ELR (cell line): ENCODE results near the gene TSC22D4.
A peak's percentile ranks its signal among the peaks of the same experiment; 100 is the strongest.

Source experiments
- DNase-seq: peaks from one replicate; pipeline ENCODE4 v3.0.0-alpha.2; 2015; ENCODE audit warnings: low read depth

The TSC22D4 gene

DNA sequence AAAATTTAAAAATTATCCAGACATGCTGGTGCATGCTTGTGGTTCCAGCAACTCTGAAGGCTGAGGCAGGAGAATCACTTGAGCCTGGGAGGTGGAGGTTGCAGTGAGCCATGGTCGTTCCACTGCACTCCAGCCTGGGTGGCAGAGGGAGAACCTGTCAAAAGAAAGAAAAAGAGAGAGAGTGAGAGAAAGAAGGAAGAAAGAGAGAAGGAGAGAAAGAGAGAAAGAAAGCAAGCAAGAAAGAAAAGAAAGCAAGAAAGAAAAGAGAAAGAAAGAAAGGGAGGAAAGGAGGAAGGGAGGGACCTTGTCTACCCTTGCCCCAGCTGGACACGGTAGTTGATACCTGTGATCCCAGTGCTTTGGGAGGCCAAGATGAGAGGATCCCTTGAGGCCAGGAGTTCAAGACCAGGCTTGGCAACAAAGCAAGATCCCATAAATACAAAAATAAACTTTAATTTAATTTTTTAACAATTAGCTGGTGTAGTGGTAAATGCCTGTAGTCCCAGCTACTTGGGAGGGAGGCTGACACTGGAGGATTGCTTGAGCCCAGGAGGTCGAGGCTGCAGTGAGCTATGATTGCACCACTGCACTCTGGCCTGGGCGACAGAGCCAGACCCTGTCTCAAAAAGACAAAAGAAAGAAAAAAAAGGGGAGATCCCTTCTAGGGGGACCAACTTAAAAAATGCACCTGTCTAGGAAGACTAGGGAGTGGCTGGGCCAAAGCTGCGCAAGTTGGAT lies 13.9 kb upstream of the TSC22D4 start:
- DNase-seq: no peak

DNA sequence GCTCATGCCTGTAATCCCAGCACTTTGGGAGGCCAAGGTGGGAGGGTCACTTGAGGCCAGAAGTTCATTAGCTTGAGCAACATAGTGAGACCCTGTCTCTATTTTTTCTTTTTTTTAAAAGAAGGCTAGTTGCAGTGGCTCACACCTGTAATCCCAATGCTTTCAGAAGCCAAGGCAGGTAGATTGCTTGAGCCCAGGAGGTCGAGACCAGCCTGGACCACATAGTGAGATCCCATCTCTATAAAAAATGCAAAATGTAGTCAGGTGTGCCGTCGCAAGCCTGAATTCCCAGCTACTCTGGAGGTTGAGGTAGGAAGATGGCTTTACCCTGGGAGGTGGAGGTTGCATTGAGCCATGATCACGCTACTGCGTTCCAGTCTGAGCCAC lies 12.2 kb upstream of the TSC22D4 start:
- DNase-seq: no peak

DNA sequence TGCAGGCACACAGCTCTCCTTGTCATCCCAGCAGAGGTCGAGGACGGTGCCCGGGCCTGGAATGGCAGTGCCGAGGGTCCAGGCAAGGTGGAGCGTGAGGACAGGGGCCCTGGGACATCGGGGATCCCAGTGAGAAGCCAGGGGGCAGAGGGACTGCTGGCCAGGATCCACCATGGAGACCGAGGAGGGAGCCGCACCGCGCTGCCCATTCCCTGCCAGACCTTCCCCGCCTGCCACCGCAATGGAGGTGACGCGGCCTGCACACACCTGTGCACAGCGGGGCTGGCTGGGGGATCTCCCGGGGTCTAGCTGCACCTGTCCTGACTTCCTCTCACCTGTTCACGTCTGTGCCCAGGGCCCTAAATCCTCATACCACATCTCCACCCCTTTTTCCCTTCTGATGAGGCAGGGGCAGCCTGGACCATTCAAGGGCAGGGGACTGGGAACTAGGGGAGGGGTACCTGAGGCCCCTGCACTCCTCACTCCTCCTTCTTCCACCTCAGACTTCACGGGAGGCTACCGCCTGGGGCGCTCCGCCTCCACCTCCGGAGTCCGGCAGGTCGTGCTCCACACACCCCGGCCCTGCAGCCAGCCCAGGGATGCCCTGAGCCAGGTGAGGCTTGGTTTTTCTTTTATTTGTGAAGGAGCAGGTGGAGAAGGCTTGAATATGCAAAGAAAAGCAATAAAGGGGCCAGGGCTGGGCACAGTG lies 11.6 kb upstream of the TSC22D4 start:
- no peak for DNase-seq

DNA sequence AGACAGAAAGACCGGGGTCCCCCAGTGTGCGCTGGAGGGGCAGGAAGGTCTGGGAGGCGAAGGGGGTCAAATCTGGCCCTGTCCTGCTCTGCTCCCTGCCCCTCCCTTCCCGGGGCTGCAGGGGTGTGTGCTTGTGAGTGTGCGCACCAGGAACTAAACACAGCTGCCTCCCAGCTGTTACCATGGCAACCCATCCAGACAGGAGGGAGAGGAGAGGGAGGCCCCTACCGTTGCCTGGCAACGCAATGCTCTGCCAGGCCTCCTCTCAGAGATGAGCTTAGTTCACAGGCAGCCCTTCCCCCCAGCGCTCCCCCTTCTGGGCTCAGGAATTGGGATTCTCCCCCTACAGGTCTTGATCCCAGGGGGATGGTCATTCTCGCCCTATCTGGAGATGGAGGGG lies 10.8 kb upstream of the TSC22D4 start:
- DNase-seq: peak; percentile 80

DNA sequence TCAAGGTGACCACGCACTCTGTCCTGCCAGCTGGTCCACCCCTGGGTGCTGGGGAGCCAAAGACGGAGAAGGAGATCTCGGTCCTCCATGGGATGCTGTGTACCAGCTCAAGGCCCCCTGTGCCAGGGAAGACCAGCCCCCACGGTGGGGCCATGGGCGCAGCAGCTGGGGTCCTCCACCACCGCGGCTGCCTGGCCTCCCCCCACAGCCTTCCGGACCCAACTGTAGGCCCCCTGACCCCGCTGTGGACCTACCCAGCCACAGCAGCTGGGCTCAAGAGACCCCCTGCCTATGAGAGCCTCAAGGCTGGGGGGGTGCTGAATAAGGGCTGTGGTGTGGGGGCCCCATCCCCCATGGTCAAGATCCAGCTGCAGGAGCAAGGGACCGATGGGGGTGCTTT lies 10.1 kb upstream of the TSC22D4 start:
- DNase-seq: no peak

DNA sequence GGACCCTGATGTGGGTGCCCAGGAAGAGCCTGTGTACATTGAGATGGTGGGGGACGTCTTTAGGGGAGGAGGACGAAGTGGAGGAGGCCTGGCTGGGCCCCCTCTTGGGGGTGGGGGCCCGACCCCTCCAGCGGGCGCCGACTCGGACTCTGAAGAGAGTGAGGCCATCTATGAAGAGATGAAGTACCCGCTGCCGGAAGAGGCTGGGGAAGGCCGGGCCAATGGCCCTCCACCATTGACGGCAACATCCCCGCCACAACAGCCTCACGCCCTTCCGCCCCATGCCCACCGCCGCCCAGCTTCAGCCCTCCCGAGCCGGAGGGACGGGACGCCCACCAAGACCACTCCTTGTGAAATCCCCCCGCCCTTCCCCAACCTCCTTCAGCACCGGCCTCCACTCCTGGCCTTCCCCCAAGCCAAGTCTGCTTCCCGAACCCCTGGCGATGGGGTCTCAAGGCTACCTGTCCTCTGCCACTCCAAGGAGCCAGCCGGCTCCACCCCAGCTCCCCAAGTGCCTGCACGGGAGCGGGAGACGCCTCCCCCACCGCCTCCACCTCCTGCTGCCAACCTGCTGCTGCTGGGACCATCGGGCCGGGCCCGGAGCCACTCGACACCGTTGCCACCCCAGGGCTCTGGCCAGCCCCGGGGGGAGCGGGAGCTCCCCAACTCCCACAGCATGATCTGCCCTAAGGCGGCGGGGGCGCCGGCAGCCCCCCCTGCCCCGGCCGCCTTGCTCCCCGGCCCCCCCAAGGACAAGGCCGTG lies 9.5 kb upstream of the TSC22D4 start:
- no peak for DNase-seq

DNA sequence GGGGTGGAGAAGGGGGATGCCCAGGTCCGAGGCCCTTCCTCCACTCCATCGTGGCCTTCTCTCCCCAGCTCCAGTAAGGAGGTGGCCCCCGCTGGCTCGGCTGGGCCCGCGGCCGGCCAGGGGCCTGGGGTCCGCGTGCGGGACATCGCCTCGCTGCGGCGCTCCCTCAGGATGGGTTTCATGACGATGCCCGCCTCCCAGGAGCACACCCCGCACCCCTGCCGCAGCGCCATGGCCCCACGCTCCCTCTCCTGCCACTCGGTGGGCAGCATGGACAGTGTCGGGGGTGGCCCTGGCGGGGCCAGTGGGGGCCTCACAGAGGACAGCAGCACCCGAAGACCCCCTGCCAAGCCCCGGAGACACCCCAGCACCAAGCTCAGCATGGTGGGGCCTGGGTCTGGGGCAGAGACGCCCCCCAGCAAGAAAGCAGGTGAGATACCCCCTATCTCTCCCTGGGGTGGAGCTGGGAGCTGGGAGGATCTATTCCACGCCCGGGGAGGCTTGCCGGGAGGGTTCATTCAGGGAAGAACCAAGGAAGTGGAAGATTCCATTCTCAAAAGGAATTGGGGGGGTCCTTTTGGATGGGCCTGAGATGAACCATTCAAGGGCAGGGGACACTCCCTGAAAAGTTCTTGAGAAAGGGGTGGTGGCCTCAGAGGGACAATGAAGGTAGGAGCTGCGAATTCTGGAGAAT lies 7.9 kb upstream of the TSC22D4 start:
- DNase-seq: peak; percentile 71

DNA sequence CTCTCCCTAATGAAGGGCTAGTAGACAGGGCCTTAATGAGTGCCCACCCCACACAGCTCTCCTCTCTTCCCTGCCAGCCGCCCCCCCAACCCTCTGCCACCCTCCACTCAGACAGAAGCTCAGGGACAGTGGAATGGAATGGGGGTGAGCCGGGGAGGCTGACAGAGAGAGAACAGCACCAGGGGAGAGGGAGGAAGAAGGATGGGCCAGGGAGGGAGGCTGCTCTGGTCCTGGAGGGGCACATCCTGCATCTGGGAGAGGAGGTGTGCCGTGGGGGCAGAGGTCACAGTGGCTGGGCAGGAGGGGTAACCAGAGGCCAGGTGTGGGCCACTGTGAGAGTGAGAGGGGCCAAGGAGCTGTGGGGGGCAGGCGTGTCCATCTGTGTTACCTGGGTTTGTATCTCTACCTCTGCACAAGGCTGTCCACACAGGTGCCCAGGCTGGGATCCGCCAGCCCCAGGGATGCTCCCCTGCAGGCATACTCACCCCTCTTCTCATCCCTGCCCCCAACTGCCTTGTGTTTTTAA lies 7.2 kb upstream of the TSC22D4 start:
- no peak for DNase-seq

DNA sequence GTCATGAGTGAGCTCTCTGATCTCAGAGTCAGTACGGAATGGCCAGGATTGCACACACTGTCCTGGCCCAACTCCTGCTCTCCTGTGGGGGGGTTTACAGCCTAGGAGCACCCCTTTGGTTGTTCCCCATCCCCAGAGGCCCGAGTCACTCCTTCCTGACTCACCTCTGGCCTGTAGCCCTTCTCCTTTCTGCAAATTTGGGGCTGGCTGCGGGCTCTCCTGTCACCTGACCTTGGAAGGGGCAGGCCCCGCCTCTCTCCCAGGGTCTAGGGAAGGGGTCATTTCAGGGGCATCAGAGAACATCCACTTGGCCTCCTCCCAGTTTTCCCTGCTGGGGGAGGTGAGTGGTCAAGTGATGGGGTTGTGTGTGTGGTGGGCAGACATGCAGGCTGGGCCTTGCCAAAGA lies 6.5 kb upstream of the TSC22D4 start:
- DNase-seq: no peak

DNA sequence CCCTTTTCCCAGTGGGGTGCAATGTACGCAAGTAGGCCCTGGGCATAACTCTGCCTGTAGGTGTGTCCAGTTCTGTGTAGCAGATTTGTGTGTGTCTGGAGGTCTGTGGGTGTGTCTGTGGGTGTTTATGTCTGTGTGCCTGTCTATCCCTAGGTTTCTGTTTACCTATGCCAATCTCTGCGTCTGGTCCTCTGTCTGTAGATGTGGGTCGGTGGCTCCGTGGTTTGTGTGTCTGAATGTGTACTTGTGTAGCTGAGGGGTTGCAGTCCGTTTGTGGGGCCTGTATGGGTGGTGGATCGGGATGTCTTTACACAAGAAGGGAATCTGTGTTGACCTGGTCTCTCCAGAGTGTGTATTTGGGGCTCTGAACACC lies 5.6 kb upstream of the TSC22D4 start:
- no peak for DNase-seq

DNA sequence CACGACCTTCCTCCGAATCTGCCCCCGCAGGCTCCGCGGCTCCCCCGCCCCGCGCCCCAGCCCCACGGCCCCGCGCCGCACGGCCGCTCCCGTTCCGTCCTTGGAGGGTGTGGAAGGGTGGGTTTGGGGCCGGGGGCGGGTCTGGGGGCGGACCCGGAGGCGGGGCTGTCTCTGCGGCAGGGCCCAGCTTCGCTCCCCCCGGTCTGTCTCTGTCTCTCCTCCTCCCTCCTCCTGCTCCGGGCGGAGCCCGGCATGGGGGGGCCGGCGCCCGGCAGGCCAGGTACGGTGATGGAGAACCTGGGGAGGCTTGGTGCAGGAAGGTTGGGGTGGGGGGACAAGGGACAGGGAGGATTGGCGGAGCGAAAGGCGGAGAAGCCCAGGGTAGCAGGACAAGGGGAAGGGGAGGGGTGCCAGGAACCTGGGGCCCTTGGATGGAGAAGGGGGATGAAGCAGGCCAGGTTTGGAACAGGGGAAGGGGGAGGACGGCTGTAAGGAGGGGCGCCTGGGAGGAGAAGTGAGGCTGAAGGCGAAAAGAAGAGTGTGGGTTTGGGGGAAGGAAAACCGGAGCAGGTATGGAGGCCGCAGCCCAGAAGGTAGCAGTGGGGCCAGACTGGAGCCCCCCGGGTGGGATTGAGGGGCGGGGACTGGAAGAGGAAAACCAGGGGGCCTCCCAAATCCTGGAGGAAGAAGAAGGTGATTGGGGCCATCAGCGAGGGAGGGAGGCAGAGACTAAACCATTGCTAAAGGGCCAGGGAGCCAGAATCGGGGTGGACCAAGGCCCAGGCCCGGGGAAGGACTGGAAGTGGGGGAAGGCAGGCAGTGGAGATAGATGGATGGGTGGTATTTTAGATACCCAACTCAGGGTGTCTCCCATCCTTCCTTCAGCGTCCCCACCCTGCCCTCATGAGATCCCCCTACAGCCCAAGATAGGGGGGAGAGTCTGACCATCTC lies 5.0 kb upstream of the TSC22D4 start, which contains the start of gene NYAP1:
Gene NYAP1, plus strand, starts transcription at position 206 of the 951 bp plus-strand sequence. CDS start 1,385 bp downstream, outside the sequence.
- peak; percentile 52 for DNase-seq

DNA sequence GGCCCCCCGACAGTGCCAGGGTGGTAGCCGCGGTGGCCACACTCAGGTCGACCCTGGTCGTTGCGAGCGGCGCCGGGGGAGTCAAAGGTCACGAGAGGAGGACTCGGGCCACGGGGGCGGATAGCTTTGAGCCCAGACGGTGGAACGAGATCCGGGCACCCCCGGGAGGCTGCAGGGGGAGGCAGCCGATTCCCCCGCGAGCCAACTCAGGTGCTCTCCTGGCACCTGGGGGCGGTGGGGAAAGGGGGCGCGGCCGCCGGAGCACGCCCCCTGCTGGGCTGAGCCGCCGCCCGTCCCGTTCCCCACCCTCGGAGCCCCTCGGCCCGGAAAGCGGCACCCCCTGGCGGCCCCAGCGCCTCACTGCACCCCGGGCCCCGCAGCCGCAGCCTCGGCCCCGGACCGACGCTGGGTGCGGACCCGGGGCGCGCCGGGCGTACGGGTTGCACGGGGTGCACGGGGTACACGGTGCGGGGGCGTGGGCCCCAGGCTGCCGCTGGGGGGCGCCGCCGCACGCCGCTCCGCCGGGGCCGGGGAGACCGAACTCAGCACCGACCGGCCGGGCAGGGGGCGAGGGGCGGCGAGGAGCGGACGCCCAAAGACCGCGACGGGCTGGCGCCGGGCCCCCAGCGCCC lies 4.2 kb upstream of the TSC22D4 start:
- peak; percentile 60 for DNase-seq

DNA sequence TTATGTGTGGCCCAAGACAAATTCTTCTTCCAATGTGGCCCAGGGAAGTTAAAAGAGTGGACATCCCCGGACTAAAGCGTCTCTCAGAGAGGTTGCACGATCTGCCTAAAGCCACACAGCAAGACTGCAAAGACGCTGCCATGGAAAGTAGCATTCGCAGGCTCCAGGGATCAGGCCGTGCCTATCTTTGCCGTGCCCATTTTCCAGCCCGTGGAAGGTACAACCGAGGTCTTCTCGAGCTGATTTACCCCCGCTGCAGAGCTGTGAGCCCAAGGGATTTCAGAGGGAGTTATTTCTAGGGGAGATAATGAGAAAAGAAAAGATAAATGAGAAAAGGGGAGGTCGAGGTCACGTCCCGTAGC lies 3.7 kb upstream of the TSC22D4 start:
- no peak for DNase-seq

DNA sequence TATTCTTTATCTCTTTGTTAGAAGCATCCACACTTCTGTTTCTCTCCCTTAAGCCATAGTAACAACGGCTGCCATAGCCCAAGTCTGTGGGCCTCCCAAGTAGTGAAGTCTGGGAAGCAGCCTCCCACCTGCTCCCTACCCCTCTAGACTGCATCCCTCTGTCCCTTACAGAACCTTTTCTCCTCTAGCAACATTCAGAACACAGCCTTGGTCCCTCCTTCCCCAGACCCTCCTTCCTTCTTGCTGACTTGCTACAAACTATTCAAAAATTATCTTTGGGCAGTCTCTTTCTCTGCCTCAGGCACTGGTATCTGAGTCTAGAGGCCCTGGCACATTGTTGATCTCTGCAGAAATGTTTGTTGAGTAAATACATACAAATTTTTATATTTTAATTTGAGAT lies 2.5 kb upstream of the TSC22D4 start:
- no peak for DNase-seq

DNA sequence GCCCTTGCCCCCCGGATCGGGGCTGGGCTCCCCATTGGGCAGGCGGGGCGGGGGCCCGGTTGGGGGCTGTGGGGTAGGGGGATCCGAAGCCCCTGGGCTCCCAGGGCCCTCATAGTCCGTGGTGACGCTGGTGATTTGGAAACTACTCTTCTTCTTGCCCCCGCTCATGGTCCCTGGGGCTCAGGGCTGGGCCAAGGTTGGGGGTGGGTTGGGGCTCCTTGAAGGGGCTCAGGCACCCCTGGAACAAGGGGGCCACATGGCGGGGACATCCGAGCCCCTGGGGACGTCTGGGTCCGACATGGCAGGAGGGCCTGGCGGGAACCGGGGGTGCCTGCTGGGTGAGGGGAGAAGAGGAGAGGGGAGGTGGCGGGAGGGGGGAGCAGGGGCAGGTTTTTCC lies 1.1 kb downstream of the TSC22D4 start:
- no peak for DNase-seq

DNA sequence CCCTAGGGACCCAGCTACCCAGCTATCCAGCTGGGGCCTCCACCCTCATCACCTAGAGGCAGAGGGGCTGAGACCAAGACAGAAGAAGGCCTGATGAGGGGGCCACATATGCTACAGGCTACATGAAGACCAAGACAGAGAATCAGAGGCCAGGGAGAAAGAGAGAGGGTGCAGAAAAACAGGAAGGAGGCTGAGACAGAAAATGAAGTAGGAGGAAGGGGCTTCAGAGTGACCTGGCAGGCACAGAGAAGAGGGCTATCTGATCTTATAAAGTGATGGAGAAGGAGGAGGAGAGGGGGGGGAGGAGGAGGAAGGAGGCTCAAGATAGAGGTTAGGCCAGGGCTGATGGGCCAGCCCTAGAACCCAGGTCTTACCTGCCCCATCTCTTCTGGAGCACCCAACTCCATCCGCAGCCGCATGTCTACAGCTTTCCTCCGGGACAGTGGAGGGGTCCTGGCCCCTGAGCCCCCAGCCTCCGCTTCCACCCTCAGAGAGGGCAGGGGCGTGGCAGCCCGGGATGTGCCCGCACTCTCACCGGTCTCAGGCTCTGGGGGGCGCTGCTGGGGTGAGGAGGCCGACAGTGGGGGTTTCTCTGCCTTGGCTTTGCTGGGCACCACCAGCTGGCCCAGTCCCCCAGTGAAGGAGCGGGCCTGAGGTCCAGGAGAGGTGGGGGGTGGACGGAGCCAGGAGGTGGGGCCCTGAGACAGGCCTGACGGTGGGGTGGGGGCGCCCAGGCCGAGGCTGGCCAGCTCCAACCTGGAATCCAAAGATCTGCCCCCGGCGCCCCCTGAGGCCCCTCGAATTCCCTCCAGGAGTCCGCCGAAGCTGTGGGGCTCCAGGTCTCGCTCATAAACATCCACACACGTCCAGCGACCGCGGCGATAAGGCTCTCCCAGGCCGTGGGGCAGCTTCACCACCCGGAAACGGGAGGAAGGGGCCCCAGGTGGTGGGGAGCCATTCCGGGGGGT lies 1.8 kb downstream of the TSC22D4 start:
- peak; percentile 43 for DNase-seq

DNA sequence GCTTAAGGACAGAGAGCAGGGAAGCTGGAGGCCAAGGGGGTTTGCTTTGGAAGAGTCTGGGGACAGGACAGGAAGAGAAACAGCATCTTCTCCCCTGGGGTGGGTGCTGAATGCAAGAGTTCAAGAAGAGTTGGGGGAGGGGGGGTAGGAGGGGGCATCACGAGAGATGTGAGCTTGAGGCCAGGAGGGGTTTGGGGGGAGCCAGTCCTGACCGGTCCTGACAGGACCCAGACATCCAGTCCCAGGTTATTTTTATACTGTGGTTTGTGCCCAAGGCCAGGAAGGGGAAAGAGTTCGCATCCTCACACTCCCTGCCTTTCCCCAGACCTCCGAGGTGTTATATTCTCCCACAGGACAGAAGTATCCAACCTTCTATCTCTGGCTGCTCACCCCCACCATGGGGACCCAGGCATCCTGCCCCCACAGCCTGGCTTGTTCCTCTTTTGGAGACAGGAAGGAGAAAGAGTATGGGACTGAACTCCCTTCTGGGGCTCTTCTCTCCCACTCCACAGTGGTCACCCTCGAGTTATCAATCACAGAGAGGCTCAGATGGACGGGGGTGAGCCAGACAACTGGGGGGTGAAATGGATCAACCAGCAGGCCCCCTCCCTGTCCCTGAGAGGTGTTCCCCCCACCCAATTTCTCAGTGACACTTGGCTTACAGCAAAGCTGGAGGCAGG lies 2.8 kb downstream of the TSC22D4 start:
- no peak for DNase-seq

DNA sequence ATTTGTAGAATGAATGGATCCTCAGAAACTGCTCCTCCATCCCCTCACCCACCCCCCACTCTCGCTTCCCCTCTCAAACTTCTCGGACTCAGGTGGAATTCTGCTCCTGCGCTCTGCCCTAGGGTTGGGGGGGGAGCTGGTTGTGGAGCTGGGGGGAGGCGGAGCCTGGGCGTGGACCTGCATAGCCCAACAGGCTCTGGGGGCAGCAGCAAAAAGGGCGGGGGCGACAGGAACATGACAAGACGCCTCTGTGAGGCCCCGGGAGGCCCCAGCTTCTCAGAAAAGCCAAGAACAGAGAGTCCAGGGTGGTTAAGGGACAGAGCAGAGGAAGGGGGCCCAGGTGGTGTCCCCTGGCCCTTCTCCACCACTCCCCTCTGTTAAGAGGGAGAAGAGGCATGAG lies 3.5 kb downstream of the TSC22D4 start:
- no peak for DNase-seq
